ENCODE data around the gene UGT1A6. TPM values are rescaled to one million over a fixed set of nuclear protein-coding genes. Genes with fewer than 3 reads are reported as not detected.

The UGT1A6 gene
- total RNA-seq, 1 donor from 2014 or later: 1.9 TPM

- H3K36me3 Mint-ChIP-seq: no peaks in the 10 kb centered on the region
- peaks cover 11% of the 10 kb centered on the region for H3K4me1 Mint-ChIP-seq (ENCODE audit: unreplicated experiment)
- no peak for TF ChIP-seq CTCF (conservative IDR thresholded peaks at IDR 0.05)
- H3K4me3 Mint-ChIP-seq: no peak overlapping the region
- peak; percentile 45 for DNase-seq (ENCODE audit: extremely low spot score, unreplicated experiment)
- no peak overlapping the region for H3K27ac Mint-ChIP-seq
- H3K9me3 Mint-ChIP-seq: no peaks in the 10 kb centered on the region
- peaks cover 9% of the 10 kb centered on the region for H3K27me3 Mint-ChIP-seq
Observed at GRCh38 chr2:233817361-233817911, 124.7 kb downstream of the UGT1A6 start.

GRCh38 chr2:233817995-233818638 is 125.4 kb downstream of the UGT1A6 start:
- Mint-ChIP-seq H3K4me3 (no peak overlapping the region), H3K27ac (no peak overlapping the region), H3K4me1 (ENCODE audit: unreplicated experiment) (peaks cover 11% of the 10 kb centered on the region), H3K9me3 (no peaks in the 10 kb centered on the region), H3K27me3 (peaks cover 6% of the 10 kb centered on the region), H3K36me3 (no peaks in the 10 kb centered on the region)
- TF ChIP-seq CTCF (conservative IDR thresholded peaks at IDR 0.05): no peak
- DNase-seq (ENCODE audit: extremely low spot score, unreplicated experiment): peak; percentile 47

- Mint-ChIP-seq H3K9me3 (no peaks in the 10 kb centered on the region), H3K27ac (no peak overlapping the region), H3K36me3 (no peaks in the 10 kb centered on the region), H3K27me3 (peaks cover 6% of the 10 kb centered on the region), H3K4me3 (no peak overlapping the region), H3K4me1 (ENCODE audit: unreplicated experiment) (peaks cover 11% of the 10 kb centered on the region)
- no peak for TF ChIP-seq CTCF (conservative IDR thresholded peaks at IDR 0.05)
- peak; percentile 64 for DNase-seq (ENCODE audit: extremely low spot score, unreplicated experiment)
Observed at GRCh38 chr2:233818639-233819621, 126.2 kb downstream of the UGT1A6 start.

GRCh38 chr2:233819884-233820773 is 127.4 kb downstream of the UGT1A6 start:
- Mint-ChIP-seq H3K27me3 (peaks cover 4% of the 10 kb centered on the region), H3K9me3 (no peaks in the 10 kb centered on the region), H3K36me3 (no peaks in the 10 kb centered on the region), H3K27ac (no peak overlapping the region), H3K4me1 (ENCODE audit: unreplicated experiment) (peaks cover 11% of the 10 kb centered on the region), H3K4me3 (no peak overlapping the region)
- DNase-seq (ENCODE audit: extremely low spot score, unreplicated experiment): peak; percentile 62
- TF ChIP-seq CTCF (conservative IDR thresholded peaks at IDR 0.05): no peak

- TF ChIP-seq CTCF (conservative IDR thresholded peaks at IDR 0.05): no peak
- Mint-ChIP-seq H3K36me3 (no peaks in the 10 kb centered on the region), H3K27ac (no peak overlapping the region), H3K27me3 (peaks cover 4% of the 10 kb centered on the region), H3K9me3 (no peaks in the 10 kb centered on the region), H3K4me1 (ENCODE audit: unreplicated experiment) (peaks cover 11% of the 10 kb centered on the region), H3K4me3 (no peak overlapping the region)
- DNase-seq (ENCODE audit: extremely low spot score, unreplicated experiment): no peak
Observed at GRCh38 chr2:233820774-233821105, 128.1 kb downstream of the UGT1A6 start.
